Measurements from ENCODE around the gene PLXNA4.

The PLXNA4 gene

GRCh38 chr7:132109769-132110168, 466.5 kb downstream of the PLXNA4 start:
- no peak for DNase-seq (ENCODE audit: low spot score)

GRCh38 chr7:132108563-132108962, 467.7 kb downstream of the PLXNA4 start:
- no peak for DNase-seq (ENCODE audit: low spot score)

- DNase-seq (ENCODE audit: low spot score), result no peak
Observed at GRCh38 chr7:132106491-132106890, 469.8 kb downstream of the PLXNA4 start.

GRCh38 chr7:132105096-132105495, 471.2 kb downstream of the PLXNA4 start:
- DNase-seq (ENCODE audit: low spot score), result no peak

GRCh38 chr7:132103718-132104117, 472.6 kb downstream of the PLXNA4 start:
- DNase-seq (ENCODE audit: low spot score), result no peak

- peak; percentile 31 for DNase-seq (ENCODE audit: low spot score)
Observed at GRCh38 chr7:132102942-132103341, 473.3 kb downstream of the PLXNA4 start.

- DNase-seq (ENCODE audit: low spot score), result no peak
Observed at GRCh38 chr7:132102391-132102790, 473.9 kb downstream of the PLXNA4 start.

- DNase-seq (ENCODE audit: low spot score), result no peak
Observed at GRCh38 chr7:132100981-132101380, 475.3 kb downstream of the PLXNA4 start.

GRCh38 chr7:132100483-132100882, 475.8 kb downstream of the PLXNA4 start:
- DNase-seq (ENCODE audit: low spot score), result no peak

- no peak for DNase-seq (ENCODE audit: low spot score)
Observed at GRCh38 chr7:132099163-132099562, 477.1 kb downstream of the PLXNA4 start.

GRCh38 chr7:132098327-132098726, 477.9 kb downstream of the PLXNA4 start:
- no peak for DNase-seq (ENCODE audit: low spot score)

GRCh38 chr7:132097550-132098134, 478.6 kb downstream of the PLXNA4 start:
- DNase-seq (ENCODE audit: low spot score), result no peak

GRCh38 chr7:132095111-132095765, 481.0 kb downstream of the PLXNA4 start:
- peak; percentile 60 for DNase-seq (ENCODE audit: low spot score)

GRCh38 chr7:132092106-132092505, 484.2 kb downstream of the PLXNA4 start:
- no peak for DNase-seq (ENCODE audit: low spot score)

GRCh38 chr7:132091706-132092105, 484.6 kb downstream of the PLXNA4 start:
- no peak for DNase-seq (ENCODE audit: low spot score)

GRCh38 chr7:132090444-132090843, 485.8 kb downstream of the PLXNA4 start:
- DNase-seq (ENCODE audit: low spot score), result no peak

GRCh38 chr7:132089356-132089755, 486.9 kb downstream of the PLXNA4 start:
- DNase-seq (ENCODE audit: low spot score), result no peak

GRCh38 chr7:132087421-132087820, 488.8 kb downstream of the PLXNA4 start:
- no peak for DNase-seq (ENCODE audit: low spot score)

- DNase-seq (ENCODE audit: low spot score), result no peak
Observed at GRCh38 chr7:132084776-132085388, 491.4 kb downstream of the PLXNA4 start.

GRCh38 chr7:132083537-132084123, 492.6 kb downstream of the PLXNA4 start:
- DNase-seq (ENCODE audit: low spot score), result no peak

- no peak for DNase-seq (ENCODE audit: low spot score)
Observed at GRCh38 chr7:132083126-132083525, 493.1 kb downstream of the PLXNA4 start.

- no peak for DNase-seq (ENCODE audit: low spot score)
Observed at GRCh38 chr7:132082394-132082793, 493.9 kb downstream of the PLXNA4 start.

GRCh38 chr7:132081686-132082085, 494.6 kb downstream of the PLXNA4 start:
- no peak for DNase-seq (ENCODE audit: low spot score)
